GM12873 (cell line): Measurements from ENCODE around the gene BRS3.

Experiments used
- CTCF ChIP-seq: IDR thresholded peaks from 2 replicates; pipeline ENCODE4 v1.5.1; 2012; ENCODE audit warnings: low read depth, mild to moderate bottlenecking, moderate library complexity, low read length, control low read depth; ENCODE audit not compliant: insufficient read depth; ENCODE audit errors: missing control alignments

Gene BRS3

GRCh38 chrX:136541294-136541693 lies 53.5 kb downstream of the BRS3 start:
- TF ChIP-seq CTCF, result no peak

GRCh38 chrX:136542281-136542680 lies 54.5 kb downstream of the BRS3 start:
- no peak for TF ChIP-seq CTCF
